HG03571 (cell line): ENCODE measurements around the gene ALDH8A1.

Experiments
- ATAC-seq: cut with Tn5 transposase; IDR thresholded peaks from one replicate; pipeline ENCODE4 v1.9.1; 2021; ENCODE audit not compliant: unreplicated experiment

Gene ALDH8A1

GRCh38 chr6:134873500-134874388 lies 76.2 kb downstream of the ALDH8A1 start:
- ATAC-seq, result peak; percentile 56

GRCh38 chr6:134870677-134871498 lies 79.0 kb downstream of the ALDH8A1 start:
- ATAC-seq, result peak; percentile 85

- ATAC-seq, result no peak
Measured at GRCh38 chr6:134868812-134869211, 81.1 kb downstream of the ALDH8A1 start.
